LNCAP (cell line): Measurements from ENCODE around the gene CALCA.

Source experiments
- TF ChIP-seq, protein P1 (sequence below): fragments of 450-650 bp; IDR thresholded peaks from 2 replicates; pipeline ENCODE4 v1.5.1; 2017; ENCODE audit warnings: mild to moderate bottlenecking

CALCA gene

DNA sequence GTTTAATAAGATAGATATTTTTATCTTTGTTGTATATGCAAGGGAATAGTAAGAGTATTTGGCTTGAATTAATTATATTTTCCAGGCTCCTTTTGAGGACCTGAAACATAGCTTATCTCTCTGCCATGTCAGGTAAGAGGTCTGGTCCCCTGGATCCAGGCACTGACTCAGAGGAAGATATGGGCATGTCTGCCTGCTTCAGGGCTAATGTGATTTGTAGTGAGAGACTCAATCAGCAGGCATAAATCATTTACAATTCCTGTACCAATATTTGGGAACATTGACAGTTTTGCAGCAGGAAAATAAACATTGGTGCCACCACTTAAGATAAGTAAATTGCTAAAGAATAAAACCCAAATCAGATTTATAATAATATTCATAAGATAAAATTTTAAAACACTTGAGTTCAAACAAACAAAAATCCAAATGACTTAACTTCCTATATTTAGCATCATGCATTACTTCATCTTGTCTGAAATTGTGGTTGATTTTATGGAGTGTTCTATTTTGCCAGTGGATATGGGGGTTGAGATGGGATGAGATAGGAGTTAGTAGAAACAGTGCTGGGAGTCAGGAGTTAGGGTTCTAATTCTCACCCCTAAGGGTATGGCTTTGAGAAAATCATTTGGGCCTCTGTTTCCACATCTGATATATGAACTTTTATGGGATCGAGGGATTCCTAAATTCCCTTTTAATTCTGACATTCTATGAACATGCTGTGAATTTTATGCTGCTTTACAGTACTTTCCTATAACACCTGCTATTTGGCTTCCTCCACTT lies 5.1 kb upstream of the CALCA start:
- TF ChIP-seq, protein P1, sequence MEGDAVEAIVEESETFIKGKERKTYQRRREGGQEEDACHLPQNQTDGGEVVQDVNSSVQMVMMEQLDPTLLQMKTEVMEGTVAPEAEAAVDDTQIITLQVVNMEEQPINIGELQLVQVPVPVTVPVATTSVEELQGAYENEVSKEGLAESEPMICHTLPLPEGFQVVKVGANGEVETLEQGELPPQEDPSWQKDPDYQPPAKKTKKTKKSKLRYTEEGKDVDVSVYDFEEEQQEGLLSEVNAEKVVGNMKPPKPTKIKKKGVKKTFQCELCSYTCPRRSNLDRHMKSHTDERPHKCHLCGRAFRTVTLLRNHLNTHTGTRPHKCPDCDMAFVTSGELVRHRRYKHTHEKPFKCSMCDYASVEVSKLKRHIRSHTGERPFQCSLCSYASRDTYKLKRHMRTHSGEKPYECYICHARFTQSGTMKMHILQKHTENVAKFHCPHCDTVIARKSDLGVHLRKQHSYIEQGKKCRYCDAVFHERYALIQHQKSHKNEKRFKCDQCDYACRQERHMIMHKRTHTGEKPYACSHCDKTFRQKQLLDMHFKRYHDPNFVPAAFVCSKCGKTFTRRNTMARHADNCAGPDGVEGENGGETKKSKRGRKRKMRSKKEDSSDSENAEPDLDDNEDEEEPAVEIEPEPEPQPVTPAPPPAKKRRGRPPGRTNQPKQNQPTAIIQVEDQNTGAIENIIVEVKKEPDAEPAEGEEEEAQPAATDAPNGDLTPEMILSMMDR: no peak

DNA sequence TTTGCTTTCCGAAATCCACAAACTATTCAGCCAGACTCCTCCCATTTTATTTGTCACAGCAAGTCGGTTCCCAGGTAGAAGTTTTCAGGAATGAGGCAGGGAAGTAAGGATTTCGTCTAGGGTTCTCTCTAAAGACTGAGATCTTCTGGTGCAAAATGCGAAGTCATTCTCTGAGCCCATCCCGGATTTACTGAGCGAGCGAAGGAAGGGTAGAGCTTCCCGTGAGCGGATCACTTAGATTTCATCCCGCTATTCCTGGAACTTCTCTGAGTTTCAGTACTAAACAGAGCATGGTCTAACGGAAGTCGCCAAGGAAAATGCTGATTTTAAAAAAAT lies 3.1 kb upstream of the CALCA start:
- TF ChIP-seq, protein P1: no peak

DNA sequence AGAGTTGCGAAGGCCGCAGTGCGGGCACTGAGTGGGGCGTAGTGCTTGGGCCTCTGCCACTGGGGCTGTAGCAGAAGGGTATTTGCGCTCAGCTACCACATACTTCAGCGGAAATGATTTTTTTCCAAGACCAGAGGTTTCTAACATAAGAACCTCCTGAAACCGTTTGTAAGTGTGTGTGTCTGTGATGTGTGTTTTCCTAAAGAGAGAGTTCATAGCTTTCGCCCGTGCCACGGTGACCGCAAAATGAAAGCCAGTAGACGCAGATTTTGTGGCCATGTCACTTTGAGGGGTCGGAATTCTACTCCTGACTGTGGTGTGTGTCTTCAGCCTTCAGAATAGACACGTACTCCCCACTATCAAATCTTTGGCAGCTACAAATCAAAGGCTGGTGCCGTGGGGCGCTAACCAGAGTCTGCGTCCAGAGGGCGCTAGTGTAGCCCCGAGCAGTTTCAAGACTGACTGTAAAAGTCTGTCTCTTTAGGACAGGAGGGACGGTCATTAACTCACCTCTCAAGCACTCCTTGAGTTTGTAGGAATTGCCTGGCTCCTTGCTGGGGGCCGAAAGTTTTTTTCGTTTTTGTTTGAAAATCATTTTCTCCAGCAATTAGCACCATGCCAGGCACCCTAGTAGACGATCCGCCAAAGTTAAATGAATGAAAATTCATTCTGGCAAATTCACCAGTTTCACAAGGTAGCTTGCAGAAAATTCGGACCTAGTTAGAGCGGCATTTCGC lies 2.5 kb upstream of the CALCA start:
- TF ChIP-seq, protein P1: peak; percentile 75

DNA sequence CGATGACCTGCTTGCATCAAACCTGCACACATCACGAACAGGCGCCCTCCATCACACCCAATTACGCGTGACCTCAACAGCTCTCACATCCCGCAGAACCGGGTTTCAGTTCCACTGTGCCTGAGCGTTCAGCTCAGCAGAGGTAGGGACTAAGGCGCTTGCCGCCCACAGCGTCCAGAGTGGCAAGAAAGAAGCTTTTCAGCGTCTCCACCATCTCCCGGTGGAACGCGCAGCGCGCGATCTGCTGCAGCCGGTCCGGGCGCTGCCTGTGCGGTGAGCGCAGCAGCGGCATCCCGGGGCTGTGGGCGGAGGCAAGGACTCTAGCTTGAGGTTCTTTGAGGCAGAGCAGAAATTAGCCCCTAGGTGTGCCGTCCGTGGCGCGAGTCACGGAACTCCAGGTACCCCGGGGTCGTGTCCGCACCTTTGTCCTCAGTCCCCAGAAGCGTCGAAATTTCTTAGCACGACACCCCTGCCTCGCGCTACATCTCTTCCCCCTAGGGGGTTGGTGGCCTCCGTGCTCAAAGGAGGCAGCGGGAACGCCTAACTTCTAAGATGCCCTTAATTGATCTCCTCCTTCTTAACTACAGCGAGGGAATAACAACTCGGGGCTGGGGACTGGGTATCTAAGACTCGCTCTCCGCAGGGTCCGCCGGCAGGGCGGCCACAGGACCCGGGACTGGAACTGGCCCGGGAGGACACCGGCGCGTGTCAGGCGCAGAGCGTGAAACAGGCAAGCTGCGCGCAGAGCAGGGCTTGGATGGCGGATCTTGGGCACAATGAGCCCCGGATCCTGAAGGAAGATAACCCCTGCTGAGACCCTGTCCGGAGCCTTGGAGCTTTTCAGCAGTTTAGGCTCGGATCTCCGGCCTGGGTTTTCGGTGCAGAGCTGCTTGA lies 1.7 kb upstream of the CALCA start:
- TF ChIP-seq, protein P1: no peak

DNA sequence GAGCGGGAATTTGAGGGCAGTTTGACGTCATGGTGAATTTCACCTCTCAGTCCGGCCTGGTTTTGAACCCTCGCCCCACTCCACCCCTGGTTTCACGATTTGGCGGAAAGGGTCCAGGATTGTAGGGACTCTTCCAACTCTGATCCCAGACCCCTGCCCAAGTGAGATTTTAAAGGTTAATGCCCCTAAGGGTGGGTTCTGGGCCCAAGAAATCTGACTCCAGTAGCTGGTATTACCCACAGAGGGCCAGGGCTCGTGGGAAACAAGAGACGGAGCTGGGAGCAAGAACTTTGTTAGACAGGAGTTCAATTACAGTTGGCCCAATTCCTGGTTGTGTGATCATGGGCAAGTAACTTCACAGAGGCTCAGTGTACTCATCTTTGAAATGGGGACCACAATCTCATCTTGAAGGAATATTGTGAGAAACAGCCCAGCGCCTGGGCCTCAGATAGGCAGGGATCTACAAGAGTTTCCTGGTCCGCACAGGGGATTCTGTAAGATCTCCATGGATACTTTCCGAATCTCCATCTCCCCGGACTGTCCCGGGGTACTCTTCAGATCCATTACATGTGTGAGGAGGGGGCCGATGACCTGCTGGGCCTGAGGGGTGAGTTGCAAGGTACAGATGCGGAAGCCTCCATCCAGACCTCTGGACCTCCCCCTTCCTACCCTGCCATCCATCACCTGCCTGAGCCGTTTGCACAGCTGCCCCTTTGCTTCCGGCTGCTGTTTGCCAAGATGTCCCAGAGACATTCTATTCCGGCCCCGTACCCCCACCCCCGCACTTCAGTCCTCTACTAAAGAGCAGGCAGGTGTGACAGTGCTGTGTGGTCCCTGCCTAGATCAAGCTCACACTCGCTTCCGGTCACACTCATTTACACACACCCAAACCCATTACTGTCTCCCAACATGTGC lies 687 bp upstream of the CALCA start:
- TF ChIP-seq, protein P1: no peak

DNA sequence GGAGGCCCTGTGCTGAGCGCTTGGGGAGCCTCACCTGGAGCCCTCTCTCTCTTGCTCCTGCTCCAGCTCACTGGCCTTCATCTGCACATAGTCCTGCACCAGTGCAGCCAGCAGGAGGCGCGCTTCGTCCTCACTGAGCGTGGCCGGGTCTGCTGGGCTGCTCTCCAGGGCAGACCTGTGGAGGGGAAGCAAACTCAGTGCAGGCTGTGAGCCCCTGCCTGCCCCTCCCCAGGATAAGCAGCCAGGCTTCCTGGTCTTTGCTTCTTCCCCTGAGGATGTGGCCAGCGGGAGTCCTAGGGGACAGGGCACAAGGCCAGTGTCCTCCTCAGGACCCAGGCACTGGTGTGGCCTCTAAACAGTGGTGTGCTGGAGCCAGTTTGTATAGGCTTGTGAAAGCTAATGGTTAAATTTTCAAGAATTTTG lies 2.2 kb downstream of the CALCA start:
- TF ChIP-seq, protein P1: peak; percentile 84
